Cardiac ventricle fibroblast (primary cell): ENCODE data around the gene METTL17. TPM values are rescaled to one million over a fixed set of nuclear protein-coding genes. Genes with fewer than 3 reads are reported as not detected.

Experiments
- total RNA-seq: library from RNA; depleted of rRNA; stranded (reverse); fragments of >200 nt; gene quantifications from 2 replicates; pipeline ENCODE4 v1.2.3, GENCODE V29; 2015

Gene METTL17, protein sequence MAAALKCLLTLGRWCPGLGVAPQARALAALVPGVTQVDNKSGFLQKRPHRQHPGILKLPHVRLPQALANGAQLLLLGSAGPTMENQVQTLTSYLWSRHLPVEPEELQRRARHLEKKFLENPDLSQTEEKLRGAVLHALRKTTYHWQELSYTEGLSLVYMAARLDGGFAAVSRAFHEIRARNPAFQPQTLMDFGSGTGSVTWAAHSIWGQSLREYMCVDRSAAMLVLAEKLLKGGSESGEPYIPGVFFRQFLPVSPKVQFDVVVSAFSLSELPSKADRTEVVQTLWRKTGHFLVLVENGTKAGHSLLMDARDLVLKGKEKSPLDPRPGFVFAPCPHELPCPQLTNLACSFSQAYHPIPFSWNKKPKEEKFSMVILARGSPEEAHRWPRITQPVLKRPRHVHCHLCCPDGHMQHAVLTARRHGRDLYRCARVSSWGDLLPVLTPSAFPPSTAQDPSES
- 45.9 and 46.5 TPM in 2 replicates for total RNA-seq

DNA sequence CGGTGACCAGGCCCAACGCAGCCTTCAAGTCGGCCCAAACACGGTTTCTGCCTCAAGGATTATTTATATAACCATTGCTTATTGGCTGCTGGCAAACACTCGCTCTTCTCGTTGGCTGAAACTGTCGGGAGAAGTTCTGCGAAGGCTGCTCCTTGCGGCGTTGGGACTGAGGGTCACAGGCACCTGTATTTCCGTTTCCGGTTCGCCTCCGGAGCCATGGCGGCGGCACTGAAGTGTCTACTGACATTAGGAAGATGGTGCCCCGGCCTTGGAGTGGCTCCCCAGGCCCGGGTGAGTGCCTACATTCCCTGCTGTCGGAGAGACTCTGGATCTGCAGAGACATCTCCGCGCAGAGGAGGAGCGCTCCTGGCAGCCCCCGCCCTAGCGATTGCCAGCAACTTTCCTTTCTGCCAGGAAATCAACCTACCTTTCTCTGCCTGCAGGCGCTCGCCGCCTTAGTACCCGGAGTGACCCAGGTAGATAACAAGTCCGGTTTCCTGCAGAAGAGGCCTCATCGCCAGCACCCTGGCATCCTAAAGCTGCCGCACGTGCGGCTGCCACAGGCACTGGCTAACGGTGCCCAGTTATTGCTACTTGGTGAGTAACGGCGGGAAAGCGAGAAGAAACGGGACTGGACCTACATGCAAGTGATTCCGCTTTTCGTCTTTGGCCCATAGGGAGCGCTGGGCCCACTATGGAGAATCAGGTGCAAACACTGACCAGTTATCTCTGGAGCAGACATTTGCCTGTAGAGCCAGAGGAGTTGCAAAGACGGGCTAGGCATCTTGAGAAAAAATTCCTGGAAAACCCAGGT, at the start of gene METTL17:
Gene METTL17, plus strand, starts transcription at position 194 of the 814 bp plus-strand sequence. Its CDS starts 23 bp downstream, at position 217.

DNA sequence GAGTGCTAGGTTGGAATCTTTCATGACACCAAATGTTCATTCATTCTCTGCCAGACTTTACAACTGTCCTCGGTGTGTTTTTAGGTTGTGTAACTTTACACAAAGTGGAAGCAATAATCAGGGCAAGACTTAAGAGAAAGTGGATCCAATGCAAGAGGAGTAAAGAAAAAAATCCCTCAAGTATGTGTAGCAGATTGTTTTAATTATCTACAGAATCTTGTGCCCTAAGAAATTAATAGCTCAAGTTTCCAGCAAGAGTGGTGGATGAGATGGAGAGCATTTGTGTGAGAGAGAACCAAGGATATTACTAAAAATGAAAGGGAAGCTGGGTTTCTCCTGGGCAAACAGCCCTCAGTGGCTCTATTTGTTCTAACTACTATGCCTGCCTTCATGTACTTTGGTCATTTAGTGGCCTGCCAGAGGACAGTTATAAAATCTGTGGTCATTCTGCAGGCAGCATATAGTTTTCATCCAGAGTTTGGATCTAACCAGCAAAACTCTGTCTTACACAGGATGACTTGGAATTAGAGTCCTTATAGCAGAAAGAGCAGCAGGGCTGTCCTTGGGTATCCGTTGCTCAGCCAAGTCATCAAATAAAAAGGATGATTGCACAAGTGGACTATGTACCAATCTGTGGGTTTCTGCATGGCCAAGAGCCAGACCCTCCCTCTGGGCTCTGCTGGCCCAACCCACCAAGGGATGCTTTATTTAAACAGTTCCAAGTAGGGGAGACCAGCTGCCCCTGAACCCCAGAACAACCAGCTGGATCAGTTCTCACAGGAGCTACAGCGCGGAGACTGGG, 34.8 kb upstream of the METTL17 start, which contains the start of gene RNASE2:
Gene RNASE2, plus strand, starts transcription at position 752 of the 802 bp plus-strand sequence. CDS start 285 bp downstream, outside the sequence.

DNA sequence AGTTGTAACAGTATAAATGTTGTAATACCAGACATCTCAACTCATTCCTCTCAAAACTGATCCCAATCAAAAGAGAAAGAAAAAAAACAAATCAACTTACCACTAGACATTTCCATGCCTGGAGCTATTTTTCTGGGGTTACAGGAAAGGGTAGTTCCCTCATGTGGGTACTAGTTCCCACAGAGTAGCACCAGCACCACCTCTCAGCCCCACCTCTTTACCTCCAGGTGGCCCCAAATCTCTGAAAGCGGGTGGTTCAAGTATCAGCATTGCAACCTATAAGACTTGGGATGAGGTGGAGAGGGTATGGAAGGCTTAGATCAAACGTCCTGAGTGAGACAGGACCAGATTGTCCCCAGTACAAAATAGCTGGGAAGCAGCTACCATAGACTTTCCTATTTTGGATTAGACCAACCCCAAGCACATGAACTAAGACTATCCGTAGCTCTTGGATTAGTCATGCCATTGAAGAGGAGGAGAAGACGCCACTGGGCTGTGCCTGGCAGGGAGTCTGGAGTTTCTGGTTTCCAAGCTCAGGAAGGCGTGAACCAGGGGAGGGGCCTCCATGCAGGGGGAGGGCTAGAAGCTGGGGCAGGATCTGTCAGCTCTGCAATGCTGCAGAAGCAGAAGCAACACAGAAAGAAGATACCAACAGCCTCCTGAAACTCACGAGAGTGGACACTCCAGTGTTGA, 9.0 kb downstream of the METTL17 start, which contains the start of gene SLC39A2:
Gene SLC39A2, plus strand, starts transcription at position 620 of the 693 bp plus-strand sequence. CDS start 154 bp downstream, outside the sequence.

DNA sequence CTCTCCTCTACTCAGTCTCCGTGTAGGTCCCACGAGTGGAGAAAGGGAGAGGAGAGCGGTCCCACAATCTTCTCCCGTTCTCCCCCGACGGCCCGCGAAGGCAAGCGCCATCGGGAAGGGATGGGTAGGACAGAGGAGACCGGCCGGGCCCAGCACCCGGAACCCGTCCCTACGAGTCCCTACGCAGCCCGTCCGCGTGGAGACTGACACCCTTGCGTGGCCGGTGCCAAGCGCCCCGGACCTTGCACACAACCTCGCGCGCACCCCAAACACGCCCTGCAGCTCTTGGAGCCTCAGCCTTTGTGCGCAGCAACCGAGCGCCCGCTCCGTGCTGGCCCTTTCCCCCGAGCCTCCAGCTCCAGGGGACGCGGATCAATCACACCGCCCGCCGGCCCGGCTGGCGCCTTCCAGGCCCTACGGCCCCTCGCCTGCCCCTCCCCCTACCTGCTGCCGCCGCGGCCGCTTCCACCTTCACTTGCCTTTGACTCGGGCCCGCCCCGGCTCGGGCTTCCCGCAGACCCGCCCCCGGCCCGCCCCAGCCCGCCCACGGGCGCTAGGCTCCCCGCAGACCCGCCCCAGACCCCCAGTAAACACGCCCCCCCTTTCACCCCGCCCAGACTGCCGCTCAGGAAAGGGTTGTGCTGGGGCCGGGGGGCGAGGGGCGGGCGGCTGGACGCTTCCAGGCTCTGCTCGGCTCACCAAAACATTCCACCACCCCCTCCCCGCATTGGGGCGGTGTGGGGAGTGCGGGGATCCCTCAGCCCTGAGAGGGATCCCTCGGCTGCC, 35.0 kb downstream of the METTL17 start, which contains the start of gene NDRG2:
Gene NDRG2, minus strand, starts transcription at position 477 of the 786 bp plus-strand sequence. CDS start 1,746 bp downstream, outside the sequence.

DNA sequence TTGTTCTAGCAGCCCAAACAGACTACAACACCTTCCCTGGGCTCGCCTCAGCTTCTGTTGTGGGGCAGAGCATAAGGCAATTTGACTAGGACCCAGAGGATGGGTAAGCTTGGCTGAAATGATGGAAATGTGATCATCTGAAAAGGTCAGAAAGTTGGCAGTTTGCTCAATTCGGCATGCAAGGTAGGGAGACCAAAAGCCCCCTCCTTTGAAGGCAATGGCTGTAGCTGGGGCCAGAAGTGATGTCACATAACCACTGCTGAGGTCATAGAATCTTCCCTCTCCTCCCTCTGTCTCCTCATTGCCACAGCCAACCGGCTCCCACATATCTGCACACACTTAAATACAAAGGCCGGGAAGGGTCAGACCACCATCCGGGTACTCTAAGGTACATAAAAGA, 40.1 kb downstream of the METTL17 start, which contains the start of gene TPPP2:
Gene TPPP2, plus strand, starts transcription at position 301 of the 400 bp plus-strand sequence. CDS start 365 bp downstream, outside the sequence.

DNA sequence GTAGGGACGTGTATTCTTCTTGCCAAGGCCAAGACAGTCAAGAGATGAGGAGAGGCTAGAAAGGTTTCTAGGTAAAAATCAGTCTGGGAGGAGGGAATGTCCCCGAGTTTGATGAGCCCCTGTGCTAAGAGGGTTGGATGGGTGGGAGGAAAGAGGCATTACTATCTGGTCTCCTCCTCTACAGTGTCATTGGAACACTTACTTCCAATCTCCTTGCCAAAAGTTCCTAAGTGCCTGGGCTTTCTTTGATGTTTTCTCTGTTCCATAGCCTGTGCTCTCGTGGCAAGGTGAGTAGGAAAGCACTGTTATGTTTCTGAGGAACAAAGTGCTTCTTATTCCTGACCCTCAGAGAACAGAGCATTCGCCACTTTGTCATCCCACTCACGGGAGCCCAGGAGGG, 44.9 kb downstream of the METTL17 start, which contains the start of gene RNASE13:
Gene RNASE13, minus strand, starts transcription at position 101 of the 400 bp plus-strand sequence. CDS start 519 bp downstream, outside the sequence.

DNA sequence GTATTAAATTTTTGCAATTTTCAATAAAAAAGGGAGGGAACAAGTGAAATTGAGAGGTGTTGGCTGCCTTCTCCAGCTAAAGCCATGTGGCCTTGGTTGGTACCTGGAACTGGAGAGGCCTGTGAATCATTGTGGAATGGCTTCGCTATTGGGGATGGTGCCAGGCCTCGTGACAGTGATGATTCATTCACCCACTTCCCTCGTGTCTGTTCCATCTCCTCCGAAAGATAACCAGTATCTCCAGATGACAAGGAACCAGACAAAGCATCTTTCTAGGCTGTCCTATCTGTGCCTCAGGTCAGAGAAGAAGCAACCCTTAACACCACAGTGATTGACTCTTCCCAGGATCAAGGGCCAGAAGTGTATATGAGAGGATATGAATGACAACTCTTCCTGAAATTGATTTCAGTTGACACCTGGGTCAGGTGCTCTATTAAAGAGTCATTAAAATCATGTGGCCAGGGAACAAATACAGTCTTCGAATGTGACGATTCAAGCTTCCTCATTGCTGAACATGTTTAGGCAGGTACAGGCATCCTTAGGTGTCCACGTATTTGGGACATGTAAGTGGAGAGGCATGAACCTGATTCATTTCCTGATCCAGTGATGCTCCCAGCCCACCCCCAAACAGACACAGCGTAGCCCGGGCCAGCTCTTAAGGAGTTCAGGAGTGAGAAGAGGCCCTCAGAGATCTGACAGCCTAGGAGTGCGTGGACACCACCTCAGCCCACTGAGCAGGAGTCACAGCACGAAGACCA, 52.1 kb downstream of the METTL17 start, which contains the start of gene RNASE7:
Gene RNASE7, plus strand, starts transcription at position 687 of the 758 bp plus-strand sequence. CDS start 631 bp downstream, outside the sequence.

Other genes starting within 250 kb of the METTL17 start
- gene EDDM3A, start 244.1 kb upstream of the METTL17 start, total RNA-seq: not detected in 2 replicates
- not detected in 2 replicates for gene EDDM3B, start 221.6 kb upstream of the METTL17 start, total RNA-seq
- not detected in 2 replicates for gene RNASE6, start 208.7 kb upstream of the METTL17 start, total RNA-seq
- 1.7 and 3.6 TPM in 2 replicates for gene RNASE1, start 187.1 kb upstream of the METTL17 start, total RNA-seq
- not detected in 2 replicates for gene RNASE3, start 98.6 kb upstream of the METTL17 start, total RNA-seq
- gene RNASE2, start 34.5 kb upstream of the METTL17 start, total RNA-seq: not detected in 2 replicates
- 0.25 TPM in 1 of 2 replicates, not detected in the other for gene SLC39A2, start 9.3 kb downstream of the METTL17 start, total RNA-seq
- 54.0 and 70.0 TPM in 2 replicates for gene NDRG2, start 35.1 kb downstream of the METTL17 start, total RNA-seq
- gene TPPP2, start 40.2 kb downstream of the METTL17 start, total RNA-seq: not detected in 2 replicates
- not detected in 2 replicates for gene RNASE13, start 44.8 kb downstream of the METTL17 start, total RNA-seq
- not detected in 2 replicates for gene RNASE7, start 52.4 kb downstream of the METTL17 start, total RNA-seq
- gene RNASE8, start 67.8 kb downstream of the METTL17 start, total RNA-seq: not detected in 2 replicates
- 53.6 and 64.6 TPM in 2 replicates for gene ARHGEF40, start 80.3 kb downstream of the METTL17 start, total RNA-seq
- gene ZNF219, start 108.7 kb downstream of the METTL17 start, total RNA-seq: 17.3 and 20.2 TPM in 2 replicates
- not detected in 2 replicates for gene TMEM253, start 111.1 kb downstream of the METTL17 start, total RNA-seq
- not detected in 2 replicates for gene OR5AU1, start 166.1 kb downstream of the METTL17 start, total RNA-seq